HG03280 (cell line): ENCODE results near the gene MYCN.
"Not testable (repeated sequence)": the region's sequence is repeated elsewhere in the genome, so short reads cannot be mapped to it uniquely, and the experiment has no call there.

Experiments used
- ATAC-seq: cut with Tn5 transposase; IDR thresholded peaks from one replicate; pipeline ENCODE4 v1.9.1; 2021; ENCODE audit warnings: mild to moderate bottlenecking, moderate library complexity; ENCODE audit not compliant: unreplicated experiment

MYCN gene

GRCh38 chr2:15956751-15957736 is 16.7 kb downstream of the MYCN start:
- ATAC-seq = no peak

- ATAC-seq = no peak
Observed at GRCh38 chr2:15957881-15958713, 17.7 kb downstream of the MYCN start.

DNA sequence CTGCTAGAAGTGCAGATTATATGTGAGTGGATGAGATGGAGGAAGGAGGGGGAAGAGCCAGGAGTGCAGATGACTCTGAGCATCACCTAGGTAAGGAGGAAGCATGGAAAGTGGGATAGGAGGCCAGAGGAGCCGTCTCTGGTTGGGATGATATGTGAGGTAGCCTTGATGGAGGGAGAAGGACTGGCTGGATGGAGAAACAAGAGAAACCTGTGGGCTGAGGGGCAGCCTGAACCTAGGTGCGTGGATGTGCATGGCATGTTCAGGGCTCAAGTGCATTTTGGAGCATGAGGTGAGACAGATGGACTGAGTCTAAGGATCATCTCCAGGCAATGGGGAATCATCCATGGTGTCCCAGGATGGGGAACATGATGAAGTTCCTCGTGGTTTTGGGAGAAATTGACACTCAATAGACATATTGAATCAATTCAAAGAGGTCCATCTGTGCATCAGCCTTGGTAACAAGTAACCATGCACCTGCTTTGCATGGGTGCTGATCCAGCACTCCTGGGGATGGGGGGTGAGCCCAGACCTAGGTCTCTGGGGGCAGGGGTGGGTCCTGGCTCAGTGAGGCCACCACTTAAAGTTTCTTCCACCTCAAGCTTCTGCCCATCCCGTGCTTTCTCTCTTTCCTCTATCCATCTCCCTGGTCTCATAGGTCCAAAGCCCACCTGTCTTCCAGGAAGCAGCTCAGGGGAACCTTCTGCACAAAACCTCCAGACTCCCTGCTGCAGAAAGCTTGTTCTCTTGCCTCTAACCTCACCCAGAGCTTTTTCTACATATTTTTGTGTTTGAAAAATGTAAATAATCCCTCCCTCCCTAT is 19.2 kb downstream of the MYCN start:
- ATAC-seq = no peak

DNA sequence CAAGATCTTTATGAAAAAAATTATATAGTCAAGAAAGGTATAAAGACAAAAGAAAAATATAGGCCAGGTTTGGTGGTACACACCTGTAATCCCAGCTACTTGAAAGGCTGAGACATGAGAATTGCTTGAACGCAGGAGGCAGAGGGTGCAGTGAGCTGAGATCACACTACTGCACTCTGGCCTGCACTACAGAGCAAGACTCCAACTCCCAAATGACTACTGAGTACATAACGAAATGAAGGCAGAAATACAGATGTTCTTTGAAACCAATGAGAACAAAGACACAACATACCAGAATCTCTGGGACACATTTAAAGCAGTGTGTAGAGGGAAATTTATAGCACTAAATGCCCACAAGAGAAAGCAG is 19.8 kb downstream of the MYCN start:
- ATAC-seq = not testable (repeated sequence)

DNA sequence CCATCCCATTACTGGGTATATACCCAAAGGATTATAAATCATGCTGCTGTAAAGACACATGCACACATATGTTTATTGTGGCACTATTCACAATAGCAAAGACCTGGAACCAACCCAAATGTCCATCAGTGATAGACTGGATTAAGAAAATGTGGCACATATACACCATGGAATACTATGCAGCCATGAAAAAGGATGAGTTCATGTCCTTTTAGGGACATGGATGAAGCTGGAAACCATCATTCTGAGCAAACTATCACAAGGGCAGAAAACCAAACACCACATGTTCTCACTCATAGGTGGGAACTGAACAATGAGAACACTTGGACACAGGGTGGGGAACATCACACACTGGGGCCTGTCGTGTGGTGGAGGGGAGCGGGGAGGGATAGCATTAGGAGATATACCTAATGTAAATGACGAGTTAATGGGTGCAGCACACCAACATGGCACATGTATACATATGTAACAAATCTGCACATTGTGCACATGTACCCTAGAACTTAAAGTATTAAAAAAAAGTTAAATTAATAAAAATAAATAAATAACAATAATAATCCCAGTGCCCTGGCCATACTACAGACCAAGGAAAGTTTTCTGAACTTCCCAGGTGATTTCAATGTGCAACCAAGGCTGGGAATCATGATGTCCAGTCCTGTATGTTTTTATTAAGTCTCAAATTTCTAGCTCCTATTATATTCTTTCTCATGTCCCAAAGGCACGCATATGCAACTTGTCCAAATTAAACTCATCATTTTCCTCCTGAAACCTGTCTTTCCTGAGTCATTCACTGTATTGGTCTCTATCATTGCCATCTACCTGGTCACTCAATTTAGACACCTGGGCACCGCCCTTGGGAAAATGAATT is 23.0 kb downstream of the MYCN start:
- ATAC-seq = not testable (repeated sequence)

DNA sequence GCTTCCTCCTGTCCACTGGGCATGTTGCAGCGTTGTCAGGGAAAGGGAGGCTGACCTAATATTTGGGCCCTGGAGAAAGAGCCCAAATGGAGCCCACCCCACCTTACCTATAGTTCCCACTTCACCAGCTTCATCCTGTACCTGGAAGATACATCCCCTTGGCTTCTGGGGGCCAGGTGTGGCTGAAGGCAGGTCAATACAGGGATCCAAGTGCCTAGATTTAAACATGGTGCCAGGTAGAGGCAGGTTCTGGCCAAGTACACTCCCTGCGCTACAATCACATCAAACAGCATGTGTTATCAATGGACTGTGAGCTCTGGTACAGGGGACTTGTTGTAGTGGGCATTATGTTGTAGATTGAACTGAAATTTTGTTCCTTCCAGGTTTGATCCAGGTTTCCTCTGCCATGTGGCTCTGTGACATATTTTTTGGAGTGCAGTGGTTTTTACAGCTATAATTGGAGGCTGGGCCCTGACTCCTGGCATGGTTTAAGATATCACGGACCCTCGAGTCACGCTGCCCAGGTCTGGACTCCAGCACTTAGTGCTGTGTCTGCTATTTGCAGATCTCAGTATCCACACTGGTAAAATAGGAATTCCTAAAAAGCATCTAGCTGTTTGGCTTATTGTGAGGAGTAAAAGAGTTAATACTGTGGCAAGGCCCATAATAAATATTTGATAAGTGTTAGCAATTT is 23.8 kb downstream of the MYCN start:
- ATAC-seq = no peak

DNA sequence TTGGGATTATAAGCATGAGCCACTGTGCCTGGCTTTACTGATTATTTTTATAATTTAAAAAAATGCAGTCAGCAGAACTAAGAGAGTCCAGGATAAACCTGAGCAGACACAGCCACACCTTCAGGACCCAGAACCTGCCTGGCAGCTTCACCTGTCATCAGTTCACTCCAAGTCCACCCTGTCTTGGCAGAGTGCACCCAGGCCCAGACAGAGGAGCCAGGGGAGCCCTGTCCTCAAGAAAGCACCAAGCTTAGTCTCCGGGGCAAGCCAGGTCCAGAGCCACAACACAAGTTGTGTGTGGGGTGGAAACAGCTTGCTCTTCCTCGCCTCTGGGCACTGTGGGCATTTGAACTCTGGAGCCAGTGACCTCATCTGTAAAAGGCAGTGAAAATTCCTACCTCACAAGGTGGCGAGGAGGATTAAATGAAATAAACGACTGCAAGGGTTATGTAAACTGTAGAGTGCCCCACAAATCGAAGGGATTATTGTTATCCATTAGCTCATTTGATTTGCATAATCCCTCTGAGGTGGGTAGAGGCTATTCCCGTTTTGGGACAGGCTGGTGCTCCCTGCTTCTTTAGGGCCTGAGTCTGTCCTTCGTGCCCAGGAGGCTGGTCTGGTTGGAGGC is 24.7 kb downstream of the MYCN start:
- ATAC-seq = no peak

- no peak for ATAC-seq
Observed at GRCh38 chr2:15965564-15966019, 25.2 kb downstream of the MYCN start.

GRCh38 chr2:15967415-15968279 is 27.3 kb downstream of the MYCN start:
- no peak for ATAC-seq

DNA sequence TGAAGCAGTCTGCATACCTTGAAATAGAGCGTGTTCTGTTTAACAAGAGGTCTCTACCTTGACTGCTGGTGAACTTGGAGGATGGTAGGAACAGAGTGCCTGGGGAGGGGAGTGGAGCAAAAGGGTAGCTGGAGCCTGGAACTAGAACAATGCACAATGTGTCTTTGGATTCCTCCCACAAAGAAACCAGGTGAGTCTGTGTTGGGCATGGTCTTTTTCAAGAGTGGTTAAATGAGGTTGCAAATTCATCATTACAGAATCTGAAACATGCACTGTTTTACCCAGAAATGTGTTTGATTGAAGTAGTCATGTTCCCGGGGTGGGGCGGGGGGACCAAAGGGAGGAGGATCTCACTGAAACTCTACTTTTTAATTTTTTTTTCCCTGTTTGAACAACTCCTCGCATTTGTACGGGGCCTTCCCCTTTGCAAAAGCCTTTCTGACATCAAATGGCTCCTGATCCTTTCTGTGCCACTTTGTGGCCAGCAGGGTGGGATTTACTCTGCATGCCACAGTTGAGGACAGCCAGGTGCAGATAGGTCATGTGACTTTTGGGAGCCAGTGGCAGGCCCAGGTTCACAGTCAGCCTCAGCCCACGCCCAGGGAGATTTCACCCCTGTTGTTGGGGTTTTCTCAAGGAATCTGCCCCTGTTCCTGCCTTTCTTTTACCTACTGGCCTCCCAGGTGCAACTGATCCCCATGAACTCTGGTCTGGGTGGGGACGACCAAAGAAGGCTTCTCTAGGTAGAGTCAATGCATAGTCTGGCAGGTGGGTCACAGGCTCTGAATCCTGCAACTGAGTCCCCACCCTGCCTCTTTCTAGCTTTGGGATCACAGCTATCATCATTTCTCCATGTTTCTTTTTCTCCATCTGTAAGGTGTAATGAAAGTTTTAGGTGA is 28.2 kb downstream of the MYCN start:
- no peak for ATAC-seq

DNA sequence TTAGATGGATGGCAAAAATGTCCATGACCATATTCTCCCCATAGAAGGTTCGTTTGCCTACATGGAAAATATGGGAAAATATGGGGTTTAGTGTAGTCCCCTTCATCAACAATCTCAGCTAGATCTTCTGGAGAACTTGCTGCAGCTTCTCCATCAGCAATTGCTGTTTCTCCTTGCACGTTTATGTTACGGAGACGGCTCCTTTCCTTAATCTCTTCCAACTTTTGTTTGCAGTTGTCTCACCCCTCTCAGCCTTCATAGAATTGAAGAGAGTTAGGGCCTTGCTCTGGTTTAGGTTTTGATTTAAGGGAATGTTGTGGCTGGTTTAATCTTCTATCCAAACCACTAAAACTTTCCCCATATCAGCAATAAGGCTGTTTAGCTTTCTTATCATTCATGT is 28.9 kb downstream of the MYCN start:
- ATAC-seq = no peak

DNA sequence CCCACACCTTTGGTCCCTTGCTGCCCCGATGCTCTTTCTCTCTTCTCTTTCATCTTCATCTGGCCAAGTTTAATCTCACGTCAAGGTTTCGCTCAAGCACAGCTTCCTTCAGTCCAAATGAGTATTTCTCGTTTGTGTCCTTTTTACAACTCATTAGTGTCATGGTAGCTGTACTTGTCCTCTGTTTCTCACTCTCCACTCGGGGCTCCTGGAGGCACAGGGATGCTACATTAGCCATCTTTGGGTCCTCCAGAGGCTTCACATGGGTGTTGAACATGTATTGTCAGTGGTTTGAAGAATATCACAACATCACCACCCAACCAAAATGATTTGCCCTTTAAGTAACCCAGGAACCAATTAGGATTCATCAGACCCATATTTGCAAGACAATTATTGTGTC is 30.4 kb downstream of the MYCN start:
- ATAC-seq = no peak

DNA sequence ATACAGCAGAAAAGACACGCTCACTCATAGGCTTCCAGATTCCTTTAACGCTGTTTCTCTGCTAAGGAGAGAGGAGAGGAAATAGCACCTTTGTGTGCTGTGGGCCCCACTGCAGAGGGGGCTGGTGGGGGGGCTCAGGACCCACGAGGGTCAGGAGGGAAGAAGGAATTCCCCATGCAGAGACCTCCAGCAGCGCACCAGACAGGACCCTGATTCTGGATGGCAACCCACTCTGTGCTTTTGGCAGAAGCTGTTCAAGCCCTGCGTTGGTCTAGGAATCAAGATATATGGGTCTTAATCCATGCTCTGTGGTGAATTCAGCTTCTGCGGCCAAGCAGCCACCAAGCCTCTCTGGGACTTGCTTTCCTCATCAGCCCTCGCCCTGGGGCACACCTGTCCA is 31.0 kb downstream of the MYCN start:
- no peak for ATAC-seq

GRCh38 chr2:15971831-15972522 is 31.6 kb downstream of the MYCN start:
- ATAC-seq = no peak

- ATAC-seq = no peak
Observed at GRCh38 chr2:15973481-15974401, 33.4 kb downstream of the MYCN start.
